GM18861 (cell line): ENCODE results near the gene ISY1.
"Not testable (repeated sequence)": the region's sequence is repeated elsewhere in the genome, so short reads cannot be mapped to it uniquely, and the experiment has no call there.

ENCODE experiments used
- ATAC-seq: cut with Tn5 transposase; IDR thresholded peaks from one replicate; pipeline ENCODE4 v1.9.1; 2021; ENCODE audit not compliant: unreplicated experiment

ISY1 gene

DNA sequence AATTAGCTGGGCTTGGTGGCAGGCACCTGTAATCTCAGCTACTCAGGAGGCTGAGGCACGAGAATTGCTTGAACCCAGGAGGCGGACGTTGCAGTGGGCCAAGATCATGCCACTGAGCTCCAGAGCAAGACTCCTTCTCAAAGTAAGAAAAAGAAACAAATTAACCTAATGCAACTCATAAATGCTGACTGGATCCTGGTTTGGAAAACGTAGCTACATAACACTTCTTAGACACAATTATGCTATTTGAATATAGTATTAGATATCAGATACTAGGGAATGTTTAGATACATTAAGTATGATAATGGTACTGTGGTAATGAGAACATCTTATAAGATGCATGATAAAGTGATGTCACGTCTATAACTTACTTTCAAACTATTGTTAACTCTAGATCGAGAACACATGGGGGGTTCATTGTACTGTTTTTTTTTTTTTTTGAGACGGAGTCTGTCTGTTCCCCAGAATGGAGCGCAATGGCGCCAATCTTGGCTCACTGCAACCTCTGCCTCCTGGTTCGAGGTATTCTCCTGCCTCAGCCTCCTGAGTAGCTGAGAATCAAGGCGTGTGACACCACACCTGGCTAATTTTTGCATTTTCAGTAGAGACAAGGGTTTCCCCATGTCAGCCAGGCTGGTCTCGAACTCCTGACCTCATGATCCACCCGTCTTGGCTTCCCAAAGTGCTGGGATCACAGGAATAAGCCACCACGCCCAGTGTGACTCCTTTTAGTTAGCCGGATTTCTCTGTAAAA is 5.9 kb upstream of the ISY1 start:
- no peak for ATAC-seq

- not testable (repeated sequence) for ATAC-seq
Observed at GRCh38 chr3:129165594-129165993, 4.7 kb upstream of the ISY1 start.

- no peak for ATAC-seq
Observed at GRCh38 chr3:129164500-129164899, 3.6 kb upstream of the ISY1 start.

DNA sequence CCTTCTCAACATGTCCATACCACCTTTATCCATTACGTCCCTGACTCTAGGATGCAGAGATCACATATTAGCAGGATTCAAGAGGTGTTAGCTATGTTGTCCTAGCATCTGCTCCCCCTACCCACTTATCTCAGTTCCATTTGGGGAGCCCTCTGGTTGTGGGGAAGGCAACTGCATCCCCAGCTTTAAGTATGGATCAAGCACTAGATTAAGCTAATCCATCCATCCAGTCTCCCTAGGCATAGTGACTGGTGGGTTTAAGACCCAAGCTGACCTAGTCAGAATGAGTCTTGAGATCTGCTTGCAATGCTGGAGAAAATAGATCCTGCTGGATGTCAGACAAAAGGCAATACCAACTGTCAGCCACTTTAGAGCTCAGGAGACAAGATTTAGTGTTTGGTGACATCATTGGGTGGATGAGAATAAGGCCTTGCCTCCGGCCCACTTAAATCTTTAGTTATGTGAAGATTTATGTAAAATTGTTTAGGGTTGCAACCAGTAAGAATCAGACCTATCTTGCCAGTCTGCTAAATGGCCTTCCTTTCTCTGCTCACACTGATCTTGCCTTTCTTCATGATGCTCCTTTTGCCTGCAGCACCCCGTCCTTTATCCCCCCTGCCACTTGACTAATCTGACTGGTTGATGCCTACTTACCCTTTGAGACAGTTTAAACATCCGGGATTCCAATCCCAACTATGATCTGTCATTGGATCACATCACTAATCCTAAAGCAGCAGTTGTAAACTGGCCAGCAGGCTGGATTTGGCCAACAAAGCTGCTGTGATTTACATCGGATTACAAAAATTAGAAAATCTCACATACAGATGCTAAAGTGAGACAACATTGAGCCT is 2.1 kb upstream of the ISY1 start:
- no peak for ATAC-seq

- ATAC-seq = no peak
Observed at GRCh38 chr3:129161860-129162271, 1.0 kb upstream of the ISY1 start.

DNA sequence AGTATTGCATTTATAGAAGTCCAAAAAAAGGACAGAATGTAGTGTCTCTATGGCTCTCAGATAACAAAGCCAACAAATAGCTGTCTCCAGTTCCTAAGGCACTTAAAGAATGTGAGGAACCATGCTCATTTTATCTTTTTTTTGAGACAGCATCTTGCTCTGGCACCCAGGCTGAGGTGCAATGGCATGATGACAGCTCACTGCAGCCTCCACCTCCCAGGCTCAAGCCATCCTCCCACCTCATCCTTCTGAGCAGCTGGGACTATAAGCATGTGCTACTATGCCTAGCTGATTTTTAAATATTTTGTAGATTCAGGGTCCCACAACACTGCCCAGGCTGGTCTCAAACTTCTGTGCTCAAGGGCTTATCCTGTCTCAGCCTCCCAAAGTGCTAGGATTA is 16.1 kb downstream of the ISY1 start:
- no peak for ATAC-seq

DNA sequence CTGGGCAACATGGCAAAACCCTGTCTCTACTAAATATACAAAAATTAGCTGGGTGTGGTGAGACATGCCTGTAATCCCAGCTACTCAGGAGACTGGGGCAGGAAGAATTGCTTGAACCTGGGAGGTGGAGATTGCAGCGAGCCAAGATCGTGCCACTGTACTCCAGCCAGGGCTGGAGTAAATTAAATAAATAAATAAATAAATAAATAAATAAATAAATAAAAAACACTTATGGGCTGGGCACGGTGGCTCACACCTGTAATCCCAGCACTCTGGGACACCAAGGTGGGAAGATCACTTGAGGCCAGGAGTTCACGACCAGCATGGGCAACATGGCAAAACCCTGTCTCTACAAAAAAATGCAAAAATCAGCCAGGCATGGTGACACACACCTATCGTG is 19.9 kb downstream of the ISY1 start:
- ATAC-seq = not testable (repeated sequence)

GRCh38 chr3:129139911-129140310 is 21.0 kb downstream of the ISY1 start:
- no peak for ATAC-seq

DNA sequence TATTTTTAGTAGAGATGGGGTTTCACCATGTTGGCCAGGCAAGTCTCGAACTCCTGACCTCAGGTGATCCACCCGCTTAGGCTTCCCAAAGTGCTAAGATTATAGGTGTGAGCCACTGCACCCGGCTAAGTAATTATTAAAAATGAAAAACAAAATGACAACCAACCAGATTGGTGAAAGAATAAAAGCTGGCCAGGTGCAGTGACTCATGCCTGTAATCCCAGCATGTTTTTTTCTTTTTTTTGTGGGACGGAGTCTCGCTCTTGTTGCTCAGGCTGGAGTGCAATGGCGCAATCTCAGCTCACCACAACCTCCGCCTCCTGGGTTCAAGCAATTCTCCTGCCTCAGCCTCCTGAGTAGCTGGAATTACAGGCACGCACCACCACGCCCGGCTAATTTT is 24.6 kb downstream of the ISY1 start:
- ATAC-seq = not testable (repeated sequence)

DNA sequence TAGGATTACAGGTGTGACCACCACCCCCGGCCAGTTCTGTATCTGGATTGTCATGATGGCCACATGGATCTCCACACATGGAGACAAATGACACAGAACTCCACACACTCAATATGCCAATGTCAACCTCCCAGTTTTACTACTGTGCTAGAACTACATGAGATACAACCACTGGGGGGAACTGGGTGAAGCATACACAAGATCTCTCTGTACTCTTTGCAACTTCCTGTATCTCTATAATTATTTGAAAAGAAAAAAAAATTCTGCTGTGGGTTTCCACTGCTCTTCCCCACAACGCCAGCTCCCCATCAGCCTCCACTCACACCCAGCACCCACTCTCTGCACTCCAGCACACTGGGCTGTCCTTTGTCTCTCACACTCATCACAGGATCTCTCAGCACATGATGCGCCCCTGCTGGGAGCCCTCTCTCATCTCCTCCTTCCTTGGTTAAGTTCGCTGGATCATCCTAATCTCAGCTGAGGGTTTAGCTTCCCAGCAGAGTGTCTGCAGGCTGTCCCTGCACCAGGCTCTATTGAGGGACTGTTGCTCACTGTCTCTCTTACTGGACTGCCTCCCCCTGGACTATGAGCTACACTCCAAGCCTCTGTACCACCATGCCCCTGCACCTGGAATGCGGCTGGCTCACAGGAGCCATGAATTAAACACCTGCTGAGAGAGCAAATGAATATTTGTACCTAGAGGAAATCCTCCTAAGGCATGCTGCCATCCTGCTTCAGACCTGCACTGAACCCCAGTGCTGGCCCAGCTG is 28.6 kb downstream of the ISY1 start:
- ATAC-seq = no peak

GRCh38 chr3:129131465-129132088 is 29.3 kb downstream of the ISY1 start:
- no peak for ATAC-seq

DNA sequence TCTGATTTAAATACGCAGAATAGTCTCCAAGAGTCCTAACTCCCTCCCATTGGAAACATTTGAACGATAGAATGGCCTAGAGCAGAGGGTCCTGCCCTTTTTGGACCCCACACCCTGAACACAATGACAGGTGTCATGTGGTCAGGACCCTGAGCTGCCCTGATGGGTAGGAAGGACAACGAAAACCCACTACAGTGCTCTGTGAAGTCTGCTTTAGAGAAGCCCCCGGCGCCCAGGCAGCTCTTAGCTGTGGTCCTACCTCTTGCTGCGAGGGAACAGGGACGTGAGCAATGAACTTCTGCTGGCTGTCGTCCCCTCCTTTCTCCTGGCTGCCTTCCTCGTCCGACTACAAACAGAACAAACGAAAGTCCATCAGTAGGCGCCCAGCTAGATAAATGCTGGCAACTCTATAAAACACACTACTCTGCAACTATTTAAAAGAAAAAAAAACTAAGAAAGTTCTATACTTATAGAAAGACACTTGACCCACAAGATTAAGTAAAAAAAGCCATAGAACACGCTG is 30.5 kb downstream of the ISY1 start:
- ATAC-seq = no peak

GRCh38 chr3:129128357-129129155 is 32.3 kb downstream of the ISY1 start:
- no peak for ATAC-seq

- ATAC-seq = no peak
Observed at GRCh38 chr3:129126726-129127280, 34.1 kb downstream of the ISY1 start.

- no peak for ATAC-seq
Observed at GRCh38 chr3:129123314-129124060, 37.4 kb downstream of the ISY1 start.

DNA sequence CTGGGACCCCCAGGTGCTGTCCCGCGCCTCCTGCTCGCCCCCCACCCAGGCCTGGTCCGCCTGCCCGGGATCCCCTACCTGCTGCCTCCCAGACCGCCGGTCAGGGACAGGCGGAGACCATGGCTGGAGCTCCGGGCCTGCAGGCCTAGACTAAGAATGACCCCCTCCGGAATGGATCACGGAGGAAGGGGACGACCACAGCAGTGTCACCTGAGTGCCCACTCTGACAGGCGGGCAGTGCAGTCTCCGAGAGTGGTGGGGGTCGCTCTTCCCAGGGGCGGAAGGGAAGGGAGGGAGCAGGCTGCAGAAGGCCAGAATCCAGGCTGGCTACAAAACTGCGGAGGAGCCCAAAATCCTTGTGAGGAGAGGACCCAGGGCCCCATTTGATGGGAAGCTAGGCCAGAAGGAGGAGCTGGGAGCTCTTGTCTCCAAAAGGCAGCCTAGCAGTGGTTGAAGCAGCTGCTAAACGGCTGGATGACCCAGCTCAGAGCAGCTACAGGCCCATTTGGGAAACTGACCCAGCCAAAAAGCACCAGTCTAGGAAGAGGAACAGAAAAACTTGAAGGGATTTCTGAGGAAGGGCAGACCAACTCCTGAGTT is 38.4 kb downstream of the ISY1 start:
- no peak for ATAC-seq

DNA sequence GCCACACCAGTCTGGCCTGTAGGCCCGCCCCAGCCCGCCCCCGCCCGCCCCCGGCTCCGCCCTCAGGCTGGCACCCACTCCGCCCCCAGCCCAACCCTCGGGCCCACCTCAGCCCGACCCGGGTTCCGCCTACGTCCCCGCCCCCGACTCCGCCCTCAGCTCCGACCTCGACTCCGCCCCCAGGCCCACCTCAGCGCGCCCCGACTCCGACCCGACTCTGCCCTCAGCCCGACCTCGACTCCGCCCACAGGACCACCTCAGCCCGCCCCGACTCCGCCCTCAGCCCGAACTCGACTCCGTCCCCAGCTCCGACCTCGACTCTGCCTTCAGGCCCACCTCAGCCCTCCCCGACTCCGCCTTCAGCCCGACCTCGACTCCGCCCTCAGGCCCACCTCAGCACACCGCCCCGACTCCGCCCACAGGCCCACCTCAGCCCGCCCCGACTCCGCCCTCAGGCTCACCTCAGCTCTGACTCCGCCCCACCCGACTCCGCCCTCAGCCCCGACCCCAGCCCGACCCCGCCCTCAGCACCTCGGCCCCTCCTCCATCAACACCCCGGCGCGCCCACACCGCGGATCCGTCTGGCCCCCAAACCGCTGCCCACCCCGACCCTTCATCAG is 39.0 kb downstream of the ISY1 start, which contains the start of gene RAB43:
TSS of gene RAB43 (minus strand) at position 13 of the 620 bp plus-strand sequence. CDS start 315 bp downstream, outside the sequence.
- ATAC-seq = no peak
